DMS114 treated with DMSO at 0.1 percent for 48 hours (cell line): ENCODE results near the gene ALK.

ENCODE experiments used
- DNase-seq: peaks from one replicate; lab custom pipeline; 2025; ENCODE audit not compliant: unreplicated experiment; lab: John Stamatoyannopoulos, UW

Gene ALK

DNA sequence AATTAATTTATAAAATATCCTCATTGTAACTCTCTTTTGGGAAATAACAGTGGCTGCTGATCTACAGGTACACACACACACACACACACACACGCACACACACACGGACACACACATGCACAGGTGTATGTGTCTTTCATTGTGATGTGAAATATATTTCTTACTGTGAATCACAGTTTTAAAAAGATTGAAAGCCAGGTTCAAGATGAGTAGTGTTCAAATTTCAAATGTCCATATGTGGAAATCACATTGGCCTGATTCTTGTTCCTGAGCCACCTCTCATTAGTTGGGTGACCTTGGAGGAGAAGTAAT lies 372.4 kb downstream of the ALK start:
- DNase-seq = no peak

DNA sequence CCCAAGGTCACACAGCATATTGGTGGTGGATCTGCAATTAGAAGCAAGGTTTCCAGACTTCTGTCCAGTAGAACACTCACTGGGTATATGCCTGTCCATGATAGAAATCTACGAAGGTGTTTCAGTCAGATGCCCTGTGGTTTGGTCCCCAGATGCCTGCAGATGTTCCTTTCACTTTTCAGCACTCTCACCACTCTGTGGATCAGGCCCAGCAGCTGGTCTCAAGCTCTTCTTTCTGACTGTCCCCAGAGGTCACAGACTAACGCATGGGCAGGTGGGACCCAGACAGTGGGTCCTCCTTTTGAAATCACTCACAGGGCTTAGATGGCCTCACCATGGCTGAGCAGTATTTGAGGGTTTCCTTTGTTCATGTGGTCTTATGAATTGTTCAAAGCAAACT lies 376.5 kb downstream of the ALK start:
- no peak for DNase-seq

DNA sequence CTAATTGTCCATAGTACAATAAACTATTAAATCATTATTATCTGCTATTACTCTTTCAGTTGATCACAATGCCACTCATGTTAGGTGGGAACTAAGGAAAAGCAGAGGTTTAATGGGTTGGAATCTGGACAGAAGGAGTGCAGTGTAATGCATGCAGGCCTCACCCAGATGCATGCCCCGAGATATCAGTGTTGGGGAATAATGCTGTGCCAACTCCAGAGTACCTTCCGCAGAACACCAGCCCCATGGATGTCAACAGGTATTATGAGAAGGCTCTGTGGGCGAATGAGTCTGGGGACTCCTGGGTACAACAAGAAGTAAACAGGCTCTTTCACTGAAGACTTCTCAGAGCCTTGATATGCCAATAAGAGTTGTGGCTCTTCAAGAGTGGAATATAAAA lies 377.4 kb downstream of the ALK start:
- no peak for DNase-seq

DNA sequence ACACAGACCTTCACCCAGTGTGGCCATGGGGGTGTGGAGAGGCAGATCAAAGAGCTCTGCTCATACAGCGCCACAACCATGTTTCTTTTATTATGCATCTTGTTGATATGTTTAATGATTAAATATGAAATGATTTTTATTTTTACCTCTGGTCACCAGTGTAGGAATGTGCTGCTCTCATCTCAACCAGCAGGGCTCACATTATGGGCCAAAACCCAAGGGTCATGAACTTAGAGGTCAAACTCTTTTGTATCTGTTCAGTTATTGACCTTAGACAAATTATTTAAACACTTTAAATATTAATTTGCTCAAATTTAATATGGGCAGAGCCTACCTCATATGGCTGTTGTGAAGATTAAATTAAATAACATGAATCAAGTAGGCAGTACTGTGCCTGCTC lies 386.2 kb downstream of the ALK start:
- DNase-seq = no peak

DNA sequence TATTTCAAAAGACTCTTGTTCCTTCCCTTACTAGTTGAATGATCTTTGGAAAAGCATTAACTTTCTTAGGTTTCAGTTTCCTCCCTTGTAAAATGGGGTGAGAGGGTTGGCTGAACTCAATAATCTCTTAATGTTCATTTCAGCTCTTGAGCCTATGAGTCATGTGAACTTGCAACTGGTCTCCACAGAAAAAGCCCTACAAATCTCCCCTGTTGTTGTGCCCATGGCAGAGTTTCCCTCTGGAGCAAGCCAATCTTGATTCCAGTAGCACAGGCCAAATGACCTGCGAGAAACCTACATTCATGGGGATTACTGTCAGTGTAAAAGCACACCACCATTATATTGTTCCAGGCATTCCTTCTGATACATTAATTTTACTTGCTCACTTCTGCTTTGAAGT lies 388.9 kb downstream of the ALK start:
- no peak for DNase-seq

DNA sequence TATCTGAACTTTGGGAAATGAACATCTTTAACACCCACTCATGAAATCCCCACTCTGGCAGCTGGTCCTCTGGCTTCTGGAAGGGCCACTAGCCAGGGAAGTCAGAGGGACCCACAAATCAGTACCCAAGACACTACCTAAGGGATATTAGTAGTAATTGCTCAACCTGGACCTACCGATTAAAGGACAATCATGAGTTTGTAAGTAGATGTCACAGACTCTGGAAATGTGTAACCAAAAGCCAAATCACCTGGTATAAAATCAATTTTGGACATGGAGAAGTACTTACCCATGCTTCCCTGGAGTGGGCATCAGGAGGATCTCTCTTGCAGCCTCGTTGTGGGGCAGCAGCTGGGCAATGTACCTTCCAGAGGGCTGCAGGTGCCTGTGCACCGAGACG lies 389.8 kb downstream of the ALK start:
- DNase-seq = no peak

DNA sequence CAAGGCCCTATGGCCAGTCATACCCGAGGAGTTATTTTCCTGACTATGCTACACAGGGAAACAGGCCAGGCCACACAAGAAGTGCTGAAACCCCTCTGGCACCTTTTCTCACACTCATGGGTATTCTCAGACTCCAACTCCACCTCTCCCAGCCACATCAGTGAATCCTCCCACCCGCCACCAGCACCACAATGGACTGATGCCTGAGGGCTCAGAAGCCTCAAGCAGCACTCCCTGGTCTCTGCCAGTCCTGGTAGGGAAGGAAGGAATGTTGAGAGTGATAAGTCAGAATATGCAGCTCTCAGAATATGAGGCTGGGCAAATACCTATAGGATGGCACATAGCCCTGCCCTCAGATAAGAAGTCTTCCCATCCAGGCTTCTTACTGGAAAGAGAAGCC lies 391.1 kb downstream of the ALK start:
- no peak for DNase-seq

DNA sequence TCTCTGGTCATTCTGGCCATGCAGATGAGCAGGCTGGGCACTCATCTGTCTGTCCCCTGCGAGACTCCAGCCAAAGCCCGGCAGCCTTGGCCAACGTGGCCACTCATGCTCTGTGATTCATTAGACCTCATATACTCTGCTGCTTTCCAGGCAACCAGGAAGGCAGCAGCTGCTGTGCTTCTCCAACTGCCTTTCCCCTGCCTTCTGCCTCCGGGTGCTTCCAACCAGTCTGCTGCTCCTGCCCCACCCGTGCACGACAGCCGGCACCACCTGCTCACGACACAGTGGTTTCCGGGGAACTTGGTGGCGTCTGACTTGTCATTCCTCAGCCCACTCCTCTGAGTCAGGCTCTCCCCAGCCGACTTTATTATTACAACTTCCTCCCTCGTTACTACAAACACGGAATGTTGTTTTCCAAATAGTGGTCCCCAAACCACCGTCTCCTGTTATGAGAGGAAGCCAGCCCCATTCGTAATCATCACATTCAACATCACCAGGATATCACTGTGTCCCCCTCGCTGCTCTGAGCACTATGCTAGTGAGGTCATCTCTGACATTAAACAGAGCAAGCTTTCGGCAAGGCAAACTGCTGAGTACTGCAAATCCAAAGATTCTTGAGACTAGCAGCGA lies 392.4 kb downstream of the ALK start:
- DNase-seq = no peak

DNA sequence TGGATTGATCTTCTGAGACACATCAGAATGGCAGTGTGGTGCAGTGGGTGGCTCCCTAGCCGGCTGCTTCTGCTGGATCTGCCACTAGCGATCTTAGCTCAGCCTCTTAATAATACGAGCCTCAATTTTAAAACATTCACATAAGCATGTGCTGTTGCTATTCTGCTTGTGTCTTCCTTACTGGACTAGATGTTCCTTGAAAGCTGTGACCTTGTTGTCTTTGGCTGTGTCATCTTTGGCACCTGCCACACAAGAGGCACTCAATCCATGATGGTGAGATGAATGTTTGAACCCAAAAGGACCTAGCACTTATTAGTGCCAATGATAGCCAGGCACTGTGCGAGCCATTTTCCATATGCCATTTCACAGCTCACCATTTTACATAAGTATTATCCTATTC lies 393.0 kb downstream of the ALK start:
- DNase-seq = no peak

DNA sequence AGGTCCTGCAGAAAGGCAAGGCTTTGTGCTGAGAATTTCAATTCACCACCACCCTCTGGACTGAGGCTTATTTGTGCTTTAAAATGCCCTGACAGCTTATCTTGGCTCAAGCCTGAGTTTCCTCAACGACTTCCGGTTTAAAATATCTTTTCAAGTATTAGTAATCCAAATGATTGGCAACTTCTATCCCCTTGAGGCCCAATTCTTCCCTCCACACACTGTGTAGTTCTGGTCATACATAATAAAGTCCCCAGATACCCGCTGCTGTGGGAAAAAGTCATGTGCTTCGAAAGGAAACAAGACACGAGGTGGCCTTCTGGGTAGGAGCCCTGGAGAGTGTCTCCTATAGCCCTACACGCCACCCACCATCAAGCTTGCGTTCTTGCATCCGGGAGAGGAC lies 393.4 kb downstream of the ALK start:
- no peak for DNase-seq

DNA sequence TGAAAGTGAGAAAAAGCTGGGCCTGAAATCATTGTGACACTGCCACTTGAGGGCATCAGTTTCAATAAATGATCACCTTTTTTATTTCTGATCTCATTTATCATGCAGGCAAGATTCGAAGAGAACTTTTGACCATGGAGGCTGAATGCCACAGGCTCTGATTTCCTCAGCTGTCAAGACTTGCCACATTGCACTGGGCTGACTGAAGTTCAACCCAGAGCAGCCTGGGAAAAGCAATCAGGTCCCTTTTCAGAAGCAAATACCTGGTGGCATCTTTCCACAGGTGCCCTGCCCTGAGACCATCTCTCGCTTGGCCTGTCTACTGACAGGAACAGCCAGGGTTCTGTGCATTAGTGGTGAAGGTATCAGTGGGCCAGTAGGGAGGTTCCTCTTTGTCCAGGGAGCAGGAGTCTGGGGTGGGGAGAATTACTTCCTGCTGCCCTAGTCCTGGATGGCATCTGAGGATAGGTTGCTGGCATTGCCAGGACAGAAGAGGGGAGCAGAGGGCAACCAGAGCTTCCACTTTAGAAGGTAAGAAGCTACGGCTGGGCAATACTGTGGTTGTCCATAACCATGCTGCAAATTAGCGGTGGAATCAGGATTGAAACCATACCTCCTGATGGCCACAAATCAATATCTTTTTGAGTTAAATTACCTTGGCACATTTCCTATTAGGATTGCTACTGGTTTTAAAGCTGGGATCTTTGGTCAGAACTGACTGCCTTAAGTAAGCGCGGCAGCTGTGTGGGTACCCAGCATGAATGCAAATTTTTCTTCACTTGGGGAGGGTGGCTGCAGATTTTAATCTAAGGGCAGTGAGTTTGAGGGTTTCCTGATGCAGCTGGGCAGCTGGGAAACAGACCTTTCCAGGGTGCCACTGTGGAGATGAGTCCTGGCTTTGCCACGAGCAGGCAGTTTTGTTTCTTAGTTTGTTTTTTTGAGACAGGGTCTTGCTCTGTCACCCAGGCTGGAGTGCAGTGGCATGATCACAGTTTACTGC lies 394.5 kb downstream of the ALK start:
- DNase-seq = no peak

DNA sequence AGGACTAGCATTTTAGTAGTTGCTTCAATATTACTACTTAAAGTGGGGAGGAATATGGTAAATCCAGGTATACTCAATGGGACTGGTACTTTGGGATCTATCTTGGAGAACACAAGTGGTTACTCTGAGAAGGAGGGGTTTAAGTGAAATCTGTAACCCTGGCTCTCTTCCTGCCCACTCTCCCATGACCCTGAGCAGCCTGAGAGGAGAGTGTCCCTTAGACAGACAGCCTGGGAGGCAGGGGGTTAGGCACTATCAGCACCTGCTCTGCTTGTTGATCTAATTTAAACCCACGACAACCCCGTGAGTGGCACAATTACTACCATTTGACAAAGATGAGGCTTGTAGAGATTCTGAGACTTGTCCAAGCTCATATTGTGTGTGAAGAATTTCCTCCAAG lies 395.5 kb downstream of the ALK start:
- no peak for DNase-seq

DNA sequence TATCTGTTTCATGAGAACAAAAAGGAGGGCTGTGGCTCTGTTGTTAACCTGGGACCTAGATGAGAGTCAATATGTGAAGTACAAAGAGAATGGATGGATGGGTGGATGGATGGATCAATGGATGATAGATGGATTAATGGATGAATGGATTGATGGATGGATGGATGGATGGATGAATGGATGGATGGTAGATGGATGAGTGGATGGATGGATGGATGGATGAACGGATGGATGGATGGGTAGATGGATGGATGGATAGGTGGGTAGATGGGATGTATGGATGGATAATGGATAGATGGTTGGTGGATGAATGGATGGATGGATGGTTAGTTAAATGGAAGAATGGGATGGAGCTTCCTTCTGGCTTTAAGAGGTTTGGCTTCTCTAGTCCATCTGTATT lies 396.7 kb downstream of the ALK start:
- no peak for DNase-seq

DNA sequence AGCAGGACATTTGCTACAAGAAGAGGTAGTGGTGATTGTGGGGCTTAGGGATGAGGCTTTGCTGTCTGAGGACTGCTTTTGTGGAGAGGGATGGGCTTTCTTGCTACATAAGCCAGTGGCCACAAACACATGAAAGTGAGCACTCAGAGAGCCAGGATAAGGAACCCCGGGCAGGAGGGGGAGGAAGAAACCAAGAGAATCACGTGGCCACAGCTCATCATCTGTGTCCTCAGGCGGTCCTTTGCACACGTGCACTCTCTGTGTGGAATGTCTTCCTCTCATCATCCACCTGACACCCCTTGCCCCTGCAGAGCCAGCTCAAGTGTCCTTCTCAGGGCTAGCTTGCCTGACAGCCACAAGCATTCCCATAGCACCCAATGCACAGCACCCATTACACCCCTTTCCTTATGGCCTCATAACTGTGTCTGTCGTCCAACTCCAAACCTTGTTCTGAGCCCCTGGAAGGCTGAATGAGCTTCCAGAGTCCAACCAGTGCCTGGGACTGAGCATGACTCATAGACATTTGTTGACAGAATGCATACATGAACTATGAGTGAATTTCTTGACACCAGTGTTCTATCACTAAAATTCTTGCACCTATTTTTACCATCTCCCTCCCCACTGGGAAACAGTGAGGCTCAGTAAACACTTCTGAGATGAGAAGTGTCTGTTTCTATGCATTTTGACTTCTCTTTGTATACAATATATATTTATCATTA lies 398.3 kb downstream of the ALK start:
- DNase-seq = no peak

DNA sequence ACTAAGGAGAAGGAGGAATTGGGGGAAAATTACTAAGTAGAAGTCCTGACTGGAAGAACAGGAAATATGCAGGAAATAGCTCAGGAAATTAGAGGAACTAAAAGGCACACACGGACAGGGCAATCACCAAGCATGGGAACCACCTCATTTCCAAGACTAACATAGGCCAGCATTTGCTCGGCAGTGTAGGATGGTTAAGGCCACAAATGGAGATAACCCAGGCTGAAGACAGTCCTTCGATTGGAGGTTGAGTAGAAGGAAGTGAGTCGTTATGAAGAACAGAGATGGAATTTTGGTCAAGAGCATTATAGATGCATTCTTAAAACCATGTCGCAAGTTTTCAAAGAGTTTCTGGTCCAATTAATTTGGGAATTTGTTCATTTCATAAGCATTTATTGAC lies 401.4 kb downstream of the ALK start:
- no peak for DNase-seq

DNA sequence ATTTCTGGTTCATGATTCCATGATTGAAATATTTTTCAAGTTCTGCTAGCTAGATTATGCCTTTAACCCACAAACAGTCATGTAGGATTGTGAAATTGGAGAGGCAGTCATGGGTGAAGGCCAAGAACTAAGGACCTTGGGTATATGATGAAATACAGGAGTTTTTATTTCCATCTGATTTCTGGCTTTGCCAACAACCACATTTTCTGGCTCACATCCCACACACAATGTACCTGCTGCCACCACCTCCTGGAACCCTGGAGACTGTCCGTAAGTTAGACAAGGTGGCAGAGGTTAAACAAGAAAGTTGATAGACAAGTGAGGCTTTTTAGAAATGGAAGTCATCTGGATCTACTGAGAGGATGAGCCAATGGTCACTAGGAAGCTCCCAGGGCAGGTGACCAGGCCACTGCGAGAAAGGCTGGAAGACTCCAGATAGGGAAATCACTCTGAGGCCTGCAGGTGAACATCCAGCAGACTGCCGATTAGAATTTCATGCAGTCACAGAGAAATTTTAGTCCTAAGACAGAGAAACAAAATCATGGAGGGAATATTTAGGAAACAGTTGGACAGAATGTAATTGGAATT lies 402.0 kb downstream of the ALK start:
- no peak for DNase-seq

DNA sequence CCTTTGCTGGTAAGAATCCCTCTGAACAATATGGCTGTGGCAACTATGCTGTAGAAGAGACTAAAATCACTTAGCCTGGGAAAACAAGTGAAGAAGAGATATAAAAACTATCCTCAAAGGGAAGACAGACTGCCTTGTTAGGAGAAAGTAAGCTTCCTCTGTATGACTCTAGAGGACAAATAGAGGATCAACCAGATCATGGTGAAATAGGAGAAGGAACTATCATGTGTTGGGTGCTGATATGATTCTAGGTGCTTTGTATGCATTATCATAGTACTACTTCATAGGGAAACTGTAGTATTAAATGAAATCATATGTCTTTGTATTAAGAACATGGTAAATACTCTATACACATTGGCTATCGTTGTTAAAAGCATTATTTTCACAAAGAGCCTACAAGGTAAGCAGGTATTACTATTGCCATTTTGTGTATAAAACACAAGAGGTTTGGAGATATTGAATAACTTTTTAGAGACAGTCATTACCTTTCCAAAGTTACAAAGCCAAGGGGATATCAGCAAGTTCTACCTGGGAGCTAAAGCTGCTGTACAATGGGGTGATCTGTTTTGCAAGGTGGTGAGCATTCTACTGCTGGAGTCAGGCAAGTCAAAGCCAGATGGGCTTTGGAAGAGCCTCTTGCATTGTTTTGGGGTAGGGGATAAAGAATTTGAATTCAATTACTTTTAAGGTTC lies 402.6 kb downstream of the ALK start:
- no peak for DNase-seq

DNA sequence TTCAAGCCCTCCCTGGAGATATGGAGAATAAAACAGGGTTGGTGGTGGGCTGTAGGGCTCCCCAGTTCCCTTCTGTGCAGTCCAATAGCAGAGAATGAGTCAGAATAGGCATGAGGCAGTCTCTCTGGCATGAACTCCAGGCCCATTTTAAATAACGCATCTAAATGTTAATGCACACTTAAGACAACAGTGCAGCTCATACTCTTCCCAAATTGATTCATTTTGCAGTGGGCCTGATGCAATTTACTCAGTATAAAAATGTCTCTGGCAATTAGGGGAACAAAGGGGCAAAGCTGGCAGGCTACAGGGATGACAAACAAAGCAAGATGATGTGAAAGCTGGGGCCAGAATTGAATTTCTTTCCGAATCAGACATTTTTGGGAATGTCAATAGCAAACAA lies 403.4 kb downstream of the ALK start:
- no peak for DNase-seq

DNA sequence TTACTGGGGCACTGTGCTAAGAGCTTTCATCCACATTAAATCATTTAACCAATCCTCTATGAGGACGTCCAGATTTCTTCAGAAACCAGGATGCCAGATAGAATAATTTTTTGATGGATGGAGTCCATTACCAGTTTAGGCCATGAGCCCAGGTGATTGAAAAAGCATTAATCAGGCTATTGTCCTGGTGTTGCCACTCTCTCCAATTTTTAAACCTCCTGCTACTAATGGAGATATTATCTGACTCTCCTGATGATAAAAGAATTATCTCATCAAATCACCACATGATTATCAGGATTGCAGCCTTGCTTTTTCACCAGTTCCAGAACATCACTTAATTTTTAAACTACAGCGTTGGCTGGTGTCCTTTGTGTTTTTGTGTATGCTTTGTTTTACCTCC lies 404.0 kb downstream of the ALK start:
- DNase-seq = no peak

DNA sequence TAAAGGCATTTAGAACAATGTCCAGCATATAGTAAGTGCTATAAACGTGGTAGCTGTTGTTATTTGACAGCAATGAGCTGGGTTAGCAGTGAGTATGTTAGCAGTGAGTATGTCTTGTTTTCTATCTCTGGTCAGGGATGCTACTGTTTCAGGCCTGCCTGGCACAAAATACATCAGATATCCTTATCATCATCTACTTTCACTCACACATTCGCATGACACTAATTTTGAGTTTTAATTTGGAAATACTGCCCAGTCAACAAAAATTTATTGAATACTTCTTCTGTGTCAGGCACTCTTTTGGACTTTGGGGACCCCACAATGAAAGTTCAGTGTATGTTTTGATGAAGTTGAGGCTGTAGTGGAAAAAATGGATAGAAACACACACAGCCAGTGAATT lies 404.6 kb downstream of the ALK start:
- no peak for DNase-seq

DNA sequence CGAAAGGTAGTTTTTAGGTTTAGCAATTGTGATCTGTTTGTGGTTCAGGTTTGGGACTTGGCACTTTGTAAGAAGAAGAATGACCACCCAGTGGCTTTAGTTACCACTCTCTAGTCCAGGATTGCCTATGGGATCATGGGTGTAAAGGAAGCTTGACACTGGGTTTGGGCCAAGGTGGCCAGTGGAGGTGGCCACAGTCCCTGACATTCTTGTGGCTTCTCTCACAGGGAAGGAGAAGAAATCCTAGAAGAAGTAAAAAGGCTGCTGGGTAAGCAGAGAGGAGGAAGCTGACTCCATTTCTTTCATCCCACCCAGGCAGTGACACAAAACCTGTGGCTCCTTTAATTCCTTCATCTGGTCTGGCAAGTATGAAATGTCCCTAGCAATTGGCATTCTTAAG lies 411.5 kb downstream of the ALK start:
- no peak for DNase-seq
